GM21360 (cell line): ENCODE data around the gene AKAP6.

Experiments used
- ATAC-seq: cut with Tn5 transposase; IDR thresholded peaks from one replicate; pipeline ENCODE4 v1.9.1; 2021; ENCODE audit warnings: mild to moderate bottlenecking, moderate library complexity; ENCODE audit not compliant: unreplicated experiment

Gene AKAP6

DNA sequence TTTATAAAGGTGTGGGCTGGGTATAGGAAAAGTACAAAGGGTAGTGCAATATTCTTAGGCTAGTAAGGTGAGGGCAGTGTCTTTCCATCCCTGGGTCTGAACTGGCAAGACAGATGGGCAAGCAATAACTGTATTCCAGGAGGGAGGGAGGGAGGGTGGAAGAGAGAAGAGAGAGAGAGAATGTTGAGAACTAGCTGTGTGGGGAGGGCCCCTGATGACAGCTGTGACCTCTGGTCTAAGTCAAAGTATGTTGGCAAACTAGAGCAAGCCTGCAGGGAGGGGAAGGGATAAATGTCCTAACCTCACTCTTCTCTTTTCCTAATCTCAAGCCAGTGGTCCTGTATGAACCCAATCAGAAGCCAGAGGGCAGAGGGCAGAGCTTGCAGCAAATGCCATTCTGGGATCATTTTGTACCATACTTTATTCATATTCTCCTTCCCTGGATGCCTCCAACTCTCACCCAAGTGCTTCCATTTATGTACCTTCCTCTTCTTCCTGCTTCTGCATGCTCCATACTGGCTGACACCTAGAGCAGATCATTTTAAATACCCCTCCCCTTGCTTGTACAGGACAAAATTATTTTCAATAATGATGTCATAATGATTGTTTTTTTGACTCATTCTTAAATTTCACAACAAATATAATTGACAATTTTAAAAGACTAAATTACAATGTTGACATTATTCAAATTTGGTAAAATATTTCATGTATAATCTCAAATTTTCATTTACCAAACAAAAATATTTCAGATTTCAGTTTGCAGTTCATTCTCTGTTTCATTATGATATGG is 75.9 kb downstream of the AKAP6 start:
- ATAC-seq = no peak

- no peak for ATAC-seq
These were observed 76.8 kb downstream of the AKAP6 start for GRCh38 chr14:32405856-32406255.

DNA sequence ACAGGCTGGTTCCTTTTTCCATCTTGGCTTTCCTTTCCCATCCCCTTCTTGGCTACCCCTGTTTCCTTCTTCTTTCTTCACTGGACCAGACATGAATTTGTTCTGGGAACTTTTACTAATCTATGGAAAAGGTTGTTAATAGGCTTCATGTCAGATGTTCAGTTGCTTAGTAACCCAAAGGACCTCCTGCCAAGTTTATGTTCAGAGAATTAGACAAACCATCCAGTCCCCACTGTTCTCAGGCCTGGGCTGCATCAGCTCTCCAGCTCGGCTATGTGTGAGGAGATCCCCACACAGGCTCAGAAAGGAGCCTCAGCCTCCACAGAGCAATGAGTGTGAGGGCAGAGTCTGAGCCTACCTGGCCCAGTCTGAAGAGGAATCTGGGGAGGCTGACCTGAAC is 78.0 kb downstream of the AKAP6 start:
- ATAC-seq = no peak

- no peak for ATAC-seq
These were observed 78.9 kb downstream of the AKAP6 start for GRCh38 chr14:32408018-32408417.

DNA sequence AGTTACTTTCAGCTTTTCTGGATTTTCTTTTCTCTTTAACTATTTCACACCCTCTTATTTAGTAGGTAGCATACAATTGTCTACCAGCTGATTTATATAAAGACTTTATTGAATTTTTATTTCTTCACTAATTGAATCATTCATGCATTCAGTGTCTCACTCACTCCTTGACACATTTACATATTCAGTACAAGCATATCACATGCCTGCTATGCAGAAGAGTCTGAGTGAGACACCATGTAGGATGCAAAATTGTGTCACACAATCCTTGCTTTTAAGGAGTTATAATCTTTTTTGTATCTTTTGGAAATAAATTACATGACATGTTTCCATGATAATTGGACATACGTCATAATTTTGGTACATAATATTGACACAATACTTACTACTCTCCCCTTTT is 83.0 kb downstream of the AKAP6 start:
- no peak for ATAC-seq

DNA sequence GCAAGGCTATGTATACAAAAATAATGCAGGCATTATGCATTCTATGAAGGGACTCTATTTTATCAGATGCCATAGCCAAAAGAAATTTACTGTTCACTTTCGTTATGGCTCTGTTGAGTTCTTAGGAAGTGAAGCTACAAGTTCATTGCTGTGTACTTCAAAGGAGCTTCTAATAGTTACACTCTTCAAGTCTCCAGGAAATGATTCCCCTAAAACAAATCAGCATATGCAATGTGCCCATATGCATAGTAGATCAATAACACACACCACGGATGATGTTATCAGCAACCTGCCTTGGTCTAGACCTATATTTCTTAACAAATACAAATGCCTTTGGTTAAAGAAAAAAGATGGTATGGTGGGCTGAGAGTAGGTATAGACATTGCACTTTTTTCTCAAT is 83.4 kb downstream of the AKAP6 start:
- no peak for ATAC-seq

GRCh38 chr14:32413967-32414640 is 85.0 kb downstream of the AKAP6 start:
- ATAC-seq = no peak

DNA sequence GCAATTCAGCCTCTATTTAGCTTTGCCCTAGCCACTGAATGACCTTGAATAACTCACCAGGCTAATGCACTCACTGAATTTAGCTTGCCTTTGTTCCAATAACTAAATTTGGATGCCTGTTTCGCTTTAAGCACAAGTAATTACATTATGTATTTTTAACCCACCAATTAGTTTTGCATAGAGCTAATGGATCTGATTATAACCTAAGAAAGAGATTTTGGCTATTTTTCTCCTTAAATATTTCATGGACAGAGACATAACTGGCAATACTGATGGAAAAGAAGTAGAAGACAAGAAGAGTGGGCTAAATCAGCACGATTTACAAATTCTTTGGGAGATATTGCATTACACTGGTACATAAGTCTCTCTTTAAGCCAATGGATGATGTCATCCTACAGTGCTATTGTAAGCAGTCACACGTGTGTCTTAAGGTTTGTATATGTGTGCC is 85.7 kb downstream of the AKAP6 start:
- ATAC-seq = no peak

- no peak for ATAC-seq
These were observed 89.0 kb downstream of the AKAP6 start for GRCh38 chr14:32417956-32418552.

- no peak for ATAC-seq
These were observed 90.3 kb downstream of the AKAP6 start for GRCh38 chr14:32419429-32419828.

DNA sequence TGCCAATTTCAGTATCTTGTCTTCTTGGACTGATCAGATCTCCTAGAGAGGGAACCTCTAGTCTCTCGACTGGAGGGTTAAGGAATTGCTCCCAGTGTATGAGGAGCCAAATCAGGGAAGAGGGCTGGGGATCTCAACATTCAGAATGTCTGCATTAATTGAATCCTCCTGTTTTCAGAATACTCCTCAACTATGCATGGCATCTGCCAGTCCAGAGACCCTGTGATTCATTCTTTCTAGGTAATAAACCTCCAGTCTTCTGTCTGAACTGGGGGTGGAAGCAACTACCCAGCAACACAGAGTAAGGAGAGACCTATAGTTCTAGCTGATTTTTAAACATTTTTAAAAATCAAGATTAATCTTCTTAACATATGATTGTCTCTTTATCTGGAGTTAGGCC is 92.7 kb downstream of the AKAP6 start:
- ATAC-seq = no peak

- ATAC-seq = no peak
These were observed 93.3 kb downstream of the AKAP6 start for GRCh38 chr14:32422440-32422839.

DNA sequence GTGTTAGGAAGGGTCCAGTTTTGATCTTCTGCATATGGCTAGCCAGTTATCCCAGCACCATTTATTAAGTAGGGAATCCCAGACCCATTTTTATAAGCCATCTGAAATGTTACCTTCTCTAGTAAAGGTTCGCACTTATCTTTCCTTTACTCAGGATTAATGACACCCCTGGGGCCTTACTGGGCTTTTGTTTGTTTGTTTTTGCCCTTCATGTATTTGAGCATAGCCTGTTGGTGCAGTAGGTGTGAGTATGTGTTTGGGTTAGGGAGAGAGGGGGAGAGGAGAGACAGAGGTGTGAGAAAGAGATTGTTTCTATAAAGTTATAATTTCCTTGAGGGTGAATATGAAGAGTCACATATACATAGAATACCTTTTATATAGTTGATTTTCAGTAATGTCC is 96.9 kb downstream of the AKAP6 start:
- ATAC-seq = no peak

GRCh38 chr14:32426586-32427388 is 97.7 kb downstream of the AKAP6 start:
- no peak for ATAC-seq

DNA sequence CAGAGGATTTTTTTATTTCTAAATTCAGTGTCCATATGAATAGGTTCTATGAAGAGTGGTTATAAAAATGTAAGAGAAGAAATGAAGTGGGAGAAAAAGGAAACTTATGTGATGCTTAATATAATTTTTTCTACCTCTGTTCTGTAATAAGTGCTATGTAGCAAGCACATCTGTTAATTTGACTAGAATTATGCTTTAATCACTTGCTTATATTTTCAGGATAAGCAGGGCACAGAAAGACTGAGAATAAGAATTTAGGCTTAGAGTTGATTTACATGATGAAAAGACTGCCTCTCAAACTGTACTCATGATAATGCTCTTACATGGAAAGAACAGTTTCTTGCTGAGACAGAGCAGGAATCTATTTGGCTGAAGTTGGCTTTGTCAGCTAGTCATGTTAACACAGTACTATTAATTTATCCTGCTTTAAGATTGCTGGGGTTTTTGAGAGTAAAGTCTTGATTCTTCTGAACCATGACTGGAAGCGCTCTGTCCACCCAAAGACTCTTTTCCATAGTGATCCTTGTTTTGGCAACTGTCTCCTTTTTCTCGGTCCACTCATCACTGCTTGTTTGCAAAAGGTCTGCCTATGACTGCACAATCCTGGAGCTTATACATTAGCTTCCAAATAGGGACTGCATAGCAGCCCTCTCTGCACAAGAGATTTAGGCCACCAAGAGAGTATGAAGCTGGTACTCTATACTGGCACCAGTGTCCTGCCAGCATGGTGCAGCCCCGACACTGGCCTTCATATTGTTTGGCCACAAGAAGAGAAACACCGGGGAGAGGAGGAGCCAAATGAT is 98.8 kb downstream of the AKAP6 start:
- no peak for ATAC-seq

DNA sequence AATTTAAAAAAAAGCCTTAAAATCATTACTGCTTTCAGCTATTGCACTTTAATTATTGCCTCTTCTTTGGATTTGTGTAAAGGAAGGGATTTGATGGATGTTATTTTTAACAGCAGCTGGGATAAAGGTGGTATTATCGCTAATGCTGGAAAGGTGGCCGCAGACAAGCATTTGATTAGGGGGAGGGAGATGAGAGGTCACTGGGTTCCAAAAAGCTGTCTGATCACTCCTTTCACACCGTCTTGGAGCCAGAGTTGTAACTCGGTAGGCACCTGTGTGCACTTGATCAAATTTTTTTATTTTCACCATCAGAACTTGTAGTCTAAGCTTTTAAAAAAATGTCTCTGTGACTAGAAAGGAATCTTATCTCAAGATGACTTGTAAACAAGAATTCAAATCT is 99.8 kb downstream of the AKAP6 start:
- ATAC-seq = no peak

GRCh38 chr14:32430326-32430725 is 101.2 kb downstream of the AKAP6 start:
- ATAC-seq = no peak

GRCh38 chr14:32432813-32433538 is 103.9 kb downstream of the AKAP6 start:
- peak; percentile 42 for ATAC-seq

DNA sequence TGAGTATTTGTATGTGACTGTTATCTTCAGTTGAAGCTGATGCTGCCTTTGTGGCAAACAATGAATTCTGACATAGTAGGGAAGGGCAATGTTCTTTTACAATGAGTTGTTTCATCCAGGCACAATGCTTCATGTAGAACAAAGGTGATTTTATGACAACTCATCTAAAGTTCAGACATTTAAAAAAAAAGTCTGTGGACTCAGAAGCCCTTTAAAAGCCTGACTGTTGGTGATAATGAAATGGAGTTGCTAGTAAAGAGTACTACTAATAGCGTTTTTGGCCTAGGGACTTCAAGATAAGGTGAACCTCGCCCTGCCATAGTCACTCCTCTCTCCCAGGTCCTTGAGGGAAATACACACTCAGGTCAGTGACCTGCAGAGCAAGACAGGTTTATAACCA is 105.1 kb downstream of the AKAP6 start:
- ATAC-seq = no peak

DNA sequence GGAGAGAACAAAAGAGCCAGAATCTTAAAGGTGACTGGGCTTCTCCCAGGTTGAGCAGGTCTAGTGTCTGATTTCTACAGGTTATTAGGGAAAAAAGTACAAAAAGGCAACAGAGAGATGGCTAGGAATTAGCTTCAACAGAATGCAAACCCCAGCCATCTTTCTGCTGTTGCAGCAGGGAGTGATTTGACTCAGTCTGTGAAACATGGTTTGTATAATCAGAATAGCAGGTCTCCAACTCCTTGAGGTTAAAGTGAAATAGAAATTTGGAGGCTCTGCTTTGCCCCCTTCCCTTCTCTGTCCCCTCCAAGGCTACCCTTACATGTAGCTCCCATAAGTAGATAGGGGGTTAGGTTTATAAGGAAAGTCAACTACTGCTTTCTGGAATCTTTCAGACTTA is 105.8 kb downstream of the AKAP6 start:
- peak; percentile 45 for ATAC-seq
